ENCODE measurements around the gene TRABD2B. TPM values are rescaled to one million over a fixed set of nuclear protein-coding genes. Genes with fewer than 3 reads are reported as not detected.

The TRABD2B gene
- total RNA-seq, 1 experiment from 2014 or later = 0.96 TPM

DNA sequence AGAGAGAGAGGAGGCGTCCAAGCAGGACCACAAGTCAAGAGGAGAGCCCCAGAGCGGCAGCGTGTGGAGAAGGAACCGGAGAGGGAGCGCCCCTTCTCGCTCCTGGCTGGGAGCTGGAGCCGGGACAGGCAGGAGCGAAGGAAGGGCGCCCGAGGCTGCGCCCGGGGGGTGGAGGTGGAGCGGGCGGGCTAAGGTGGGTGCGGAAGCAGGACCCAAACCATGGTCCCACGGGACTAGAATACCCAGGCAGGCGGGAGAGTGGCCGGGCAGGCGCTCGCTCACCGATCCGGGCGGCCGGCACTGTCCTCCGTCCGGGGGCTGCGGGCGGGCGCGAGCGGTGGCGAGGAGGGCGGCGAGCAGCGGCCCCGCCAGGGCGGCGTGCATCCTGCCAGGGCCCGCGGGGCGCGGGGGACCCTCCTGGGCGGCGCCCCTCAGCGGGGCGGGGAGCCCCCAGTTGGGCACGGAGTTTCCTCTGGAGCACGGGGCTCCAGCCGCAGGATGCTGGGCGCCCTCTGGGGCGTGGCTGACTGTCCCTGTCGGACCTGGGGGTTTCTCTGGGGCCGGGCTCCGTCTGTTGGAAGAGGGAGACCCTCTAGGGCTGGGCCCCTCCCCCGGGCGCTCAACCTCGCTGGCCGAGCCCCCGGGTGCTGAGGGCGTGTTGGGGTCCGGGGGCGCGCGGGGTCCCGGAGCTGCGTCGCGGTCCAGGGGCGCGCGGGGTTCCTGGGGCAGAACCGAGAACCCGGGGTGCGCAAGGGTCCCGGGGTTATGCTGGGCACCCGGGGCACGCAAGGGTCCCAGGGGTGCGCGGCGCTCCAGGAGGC lies 569 bp downstream of the TRABD2B start:
- BruUV-seq (replicated peaks) = no TSS peak
- CTCF ChIA-PET = interaction anchor here (0.9 to 6.5 kb wide), 18 partner anchors 7 to 258 kb away, joined by 3 to 141 read pairs (median 13); no protein-coding TSS in a partner anchor
- intact Hi-C loops (cut with micrococcal nuclease) = loop anchor here (1.0 to 10.0 kb wide), 5 partner anchors 65 to 258 kb away; no protein-coding TSS in a partner anchor
- POLR2A ChIA-PET = interaction anchor here (0.6 to 2.8 kb wide), 4 partner anchors 22 to 64 kb away, joined by 3 to 11 read pairs (median 3); no protein-coding TSS in a partner anchor
- Mint-ChIP-seq H3K4me3 (ENCODE audit: unreplicated experiment) (peak overlapping the region; percentile 78), H3K9me3 (ENCODE audit: unreplicated experiment) (no peaks in the 10 kb centered on the region), H3K4me1 (ENCODE audit: insufficient read depth, unreplicated experiment) (peaks cover 27% of the 10 kb centered on the region), H3K27me3 (ENCODE audit: insufficient read depth, unreplicated experiment) (no peaks in the 10 kb centered on the region), H3K27ac (ENCODE audit: low read depth, unreplicated experiment) (peak overlapping the region; percentile 73), H3K36me3 (ENCODE audit: insufficient read depth, unreplicated experiment) (peaks cover 17% of the 10 kb centered on the region)
- TF ChIP-seq, protein P1, sequence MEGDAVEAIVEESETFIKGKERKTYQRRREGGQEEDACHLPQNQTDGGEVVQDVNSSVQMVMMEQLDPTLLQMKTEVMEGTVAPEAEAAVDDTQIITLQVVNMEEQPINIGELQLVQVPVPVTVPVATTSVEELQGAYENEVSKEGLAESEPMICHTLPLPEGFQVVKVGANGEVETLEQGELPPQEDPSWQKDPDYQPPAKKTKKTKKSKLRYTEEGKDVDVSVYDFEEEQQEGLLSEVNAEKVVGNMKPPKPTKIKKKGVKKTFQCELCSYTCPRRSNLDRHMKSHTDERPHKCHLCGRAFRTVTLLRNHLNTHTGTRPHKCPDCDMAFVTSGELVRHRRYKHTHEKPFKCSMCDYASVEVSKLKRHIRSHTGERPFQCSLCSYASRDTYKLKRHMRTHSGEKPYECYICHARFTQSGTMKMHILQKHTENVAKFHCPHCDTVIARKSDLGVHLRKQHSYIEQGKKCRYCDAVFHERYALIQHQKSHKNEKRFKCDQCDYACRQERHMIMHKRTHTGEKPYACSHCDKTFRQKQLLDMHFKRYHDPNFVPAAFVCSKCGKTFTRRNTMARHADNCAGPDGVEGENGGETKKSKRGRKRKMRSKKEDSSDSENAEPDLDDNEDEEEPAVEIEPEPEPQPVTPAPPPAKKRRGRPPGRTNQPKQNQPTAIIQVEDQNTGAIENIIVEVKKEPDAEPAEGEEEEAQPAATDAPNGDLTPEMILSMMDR (IDR thresholded peaks at IDR 0.05; ENCODE audit: unreplicated experiment) = no peak
- no peak for DNase-seq (ENCODE audit: unreplicated experiment)

DNA sequence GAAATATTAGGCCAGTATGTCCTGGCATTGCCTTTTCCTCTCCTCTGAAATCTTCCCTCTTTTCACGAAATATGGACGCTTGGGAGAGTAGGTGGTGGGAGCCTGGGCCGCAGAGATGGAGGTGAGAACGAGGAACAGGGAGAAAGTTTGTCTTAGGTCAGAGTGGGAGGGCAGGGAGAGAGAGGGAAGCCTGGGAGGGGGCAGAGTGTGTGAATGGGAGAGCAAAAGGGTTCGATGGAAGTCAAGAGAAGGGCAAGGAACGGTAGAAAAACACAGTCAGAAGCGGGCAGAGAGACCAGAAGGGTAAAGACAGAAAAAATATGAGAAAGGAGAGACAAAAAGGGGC lies 1.2 kb downstream of the TRABD2B start:
- peak overlapping the region; percentile 73 for H3K27ac Mint-ChIP-seq (ENCODE audit: low read depth, unreplicated experiment)

DNA sequence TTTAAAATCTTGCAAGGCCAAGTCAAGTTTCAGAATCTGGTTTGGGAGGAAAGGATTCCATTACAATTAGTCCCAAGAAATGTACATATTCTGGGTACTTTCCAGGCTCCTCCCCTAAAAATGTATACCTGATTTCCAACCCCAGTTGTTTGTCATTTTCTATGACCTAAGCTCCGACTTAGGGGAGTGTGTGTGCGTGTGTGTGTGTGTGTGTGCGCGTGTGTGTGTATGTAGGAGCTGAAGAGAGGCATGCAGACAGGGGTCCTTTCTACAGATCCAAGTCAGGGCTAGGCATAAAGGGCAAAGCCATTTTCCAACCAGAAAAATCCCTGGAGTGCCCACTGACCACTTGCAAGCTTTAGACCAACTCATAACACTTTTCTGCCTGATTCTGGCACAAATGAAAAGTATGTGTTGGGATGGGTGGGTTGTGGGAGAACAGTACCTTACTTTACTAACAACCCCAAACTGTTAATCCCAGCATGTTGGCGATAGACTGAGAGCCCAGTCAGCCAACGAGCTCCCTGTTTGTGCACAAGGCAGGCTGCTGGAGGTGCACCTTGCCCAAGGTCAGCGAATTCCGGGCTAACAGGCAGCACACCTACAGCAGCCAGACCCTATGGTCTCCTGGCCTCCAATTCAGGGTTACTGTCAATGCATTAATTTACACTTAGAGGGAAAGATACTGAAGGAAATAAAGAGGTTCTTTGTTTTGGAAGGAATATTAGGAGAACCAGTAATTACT lies 1.7 kb downstream of the TRABD2B start:
- ChIA-PET POLR2A (interaction anchor here (0.8 to 1.2 kb wide), 3 partner anchors 20 to 69 kb away, joined by 3 to 4 read pairs (median 3); no protein-coding TSS in a partner anchor), CTCF (interaction anchor here (1.0 to 1.6 kb wide), 4 partner anchors 23 to 242 kb away, joined by 4 to 20 read pairs (median 5); no protein-coding TSS in a partner anchor)
- H3K9me3 Mint-ChIP-seq (ENCODE audit: unreplicated experiment) = no peaks in the 10 kb centered on the region
- TSS peak; percentile 39 for BruUV-seq (replicated peaks)
- H3K27me3 Mint-ChIP-seq (ENCODE audit: insufficient read depth, unreplicated experiment) = no peaks in the 10 kb centered on the region
- intact Hi-C loops (cut with micrococcal nuclease) = loop anchor here (1.0 to 10.0 kb wide), 5 partner anchors 91 to 257 kb away; no protein-coding TSS in a partner anchor
- H3K36me3 Mint-ChIP-seq (ENCODE audit: insufficient read depth, unreplicated experiment) = peaks cover 17% of the 10 kb centered on the region
- peak overlapping the region; percentile 78 for H3K4me3 Mint-ChIP-seq (ENCODE audit: unreplicated experiment)
- no peak for DNase-seq (ENCODE audit: unreplicated experiment)
- TF ChIP-seq, protein P1 (IDR thresholded peaks at IDR 0.05; ENCODE audit: unreplicated experiment) = no peak
- H3K27ac Mint-ChIP-seq (ENCODE audit: low read depth, unreplicated experiment) = no peak overlapping the region
- H3K4me1 Mint-ChIP-seq (ENCODE audit: insufficient read depth, unreplicated experiment) = peaks cover 34% of the 10 kb centered on the region

More for the DNA sequence above, 1.2 kb downstream of the TRABD2B start:
- CTCF ChIA-PET = interaction anchor here (1.3 to 6.5 kb wide), 3 partner anchors 23 to 66 kb away, joined by 4 to 141 read pairs (median 20); no protein-coding TSS in a partner anchor
- Mint-ChIP-seq H3K27me3 (ENCODE audit: insufficient read depth, unreplicated experiment) (no peaks in the 10 kb centered on the region), H3K36me3 (ENCODE audit: insufficient read depth, unreplicated experiment) (peaks cover 17% of the 10 kb centered on the region), H3K4me1 (ENCODE audit: insufficient read depth, unreplicated experiment) (peaks cover 33% of the 10 kb centered on the region), H3K9me3 (ENCODE audit: unreplicated experiment) (no peaks in the 10 kb centered on the region), H3K4me3 (ENCODE audit: unreplicated experiment) (peak overlapping the region; percentile 78)
- TF ChIP-seq, protein P1 (IDR thresholded peaks at IDR 0.05; ENCODE audit: unreplicated experiment) = no peak
- POLR2A ChIA-PET = interaction anchor here (1.2 kb wide), 1 partner anchor 23 kb away, joined by 3 read pairs; no protein-coding TSS in a partner anchor
- no peak for DNase-seq (ENCODE audit: unreplicated experiment)
- no TSS peak for BruUV-seq (replicated peaks)
- intact Hi-C loops (cut with micrococcal nuclease) = loop anchor here (2.0 to 10.0 kb wide), 4 partner anchors 91 to 257 kb away; no protein-coding TSS in a partner anchor
